HG02840 (cell line): ENCODE data around the gene TTC7B.

Source experiments
- ATAC-seq: cut with Tn5 transposase; IDR thresholded peaks from one replicate; pipeline ENCODE4 v1.9.1; 2021; ENCODE audit warnings: mild to moderate bottlenecking, moderate library complexity, moderate number of reproducible peaks; ENCODE audit not compliant: unreplicated experiment, low FRiP score

The TTC7B gene

GRCh38 chr14:90658541-90658967, 157.7 kb downstream of the TTC7B start:
- ATAC-seq, result no peak

DNA sequence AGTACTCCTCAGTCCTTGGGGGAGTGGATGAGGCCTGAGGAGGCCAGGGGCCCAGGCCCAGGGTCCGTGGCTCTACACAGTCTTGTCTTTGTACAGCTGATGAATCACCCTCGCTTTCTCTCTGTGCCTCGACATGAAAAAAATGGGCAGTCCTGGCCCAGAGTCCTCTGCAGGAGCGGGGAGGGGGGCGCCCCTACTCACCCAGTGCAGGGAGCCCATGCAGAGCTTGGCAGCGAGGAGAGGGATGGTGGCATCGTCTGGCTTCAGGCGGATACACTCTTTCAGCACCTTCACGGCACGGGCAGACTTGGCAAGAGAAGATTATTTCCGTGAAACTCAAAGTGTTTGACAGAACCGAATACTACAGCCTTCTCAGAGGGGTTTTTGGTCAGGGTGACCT, 159.3 kb downstream of the TTC7B start:
- no peak for ATAC-seq

GRCh38 chr14:90655829-90656228, 160.4 kb downstream of the TTC7B start:
- ATAC-seq, result no peak

- no peak for ATAC-seq
Observed at GRCh38 chr14:90654831-90655276, 161.4 kb downstream of the TTC7B start.

DNA sequence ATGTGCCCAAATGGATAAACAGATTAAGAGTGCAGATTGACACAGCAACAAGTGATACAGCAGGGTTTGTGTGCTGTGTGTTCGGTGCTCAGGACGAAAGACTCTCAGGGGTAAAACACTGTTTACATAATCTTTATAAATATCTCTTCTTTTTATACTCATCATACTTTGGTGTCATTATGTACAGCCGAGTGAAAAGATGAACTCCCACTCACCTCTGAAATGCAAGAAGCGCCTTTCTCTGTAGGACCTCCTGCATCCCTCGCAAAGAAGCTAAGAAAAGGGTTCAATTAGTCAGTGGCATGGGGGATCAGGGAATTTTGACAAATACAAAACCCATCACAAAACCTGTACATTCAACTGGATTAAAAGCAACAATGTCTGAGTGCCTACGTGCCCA, 163.6 kb downstream of the TTC7B start:
- no peak for ATAC-seq

- no peak for ATAC-seq
Observed at GRCh38 chr14:90651976-90652560, 164.2 kb downstream of the TTC7B start.

- no peak for ATAC-seq
Observed at GRCh38 chr14:90651271-90651804, 164.9 kb downstream of the TTC7B start.

GRCh38 chr14:90649557-90650135, 166.6 kb downstream of the TTC7B start:
- no peak for ATAC-seq

DNA sequence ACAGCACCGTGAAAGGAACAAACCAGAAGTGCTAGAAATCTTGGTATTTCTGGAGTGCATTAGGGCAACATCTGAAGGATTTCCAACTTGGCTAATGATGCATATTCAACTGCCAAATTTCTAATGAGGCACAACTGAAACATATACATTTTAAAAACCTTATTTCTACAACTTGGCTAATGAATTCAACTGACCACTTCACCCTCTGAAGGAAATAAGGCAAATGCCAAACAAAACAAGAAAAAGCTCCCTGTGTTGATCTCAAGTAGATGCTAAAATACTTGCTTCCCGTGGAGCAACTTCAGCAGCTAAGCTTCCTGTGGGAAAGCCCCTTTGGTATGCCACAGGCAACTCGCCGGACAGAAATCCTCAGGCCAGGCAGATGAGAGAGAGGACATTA, 167.1 kb downstream of the TTC7B start:
- no peak for ATAC-seq

DNA sequence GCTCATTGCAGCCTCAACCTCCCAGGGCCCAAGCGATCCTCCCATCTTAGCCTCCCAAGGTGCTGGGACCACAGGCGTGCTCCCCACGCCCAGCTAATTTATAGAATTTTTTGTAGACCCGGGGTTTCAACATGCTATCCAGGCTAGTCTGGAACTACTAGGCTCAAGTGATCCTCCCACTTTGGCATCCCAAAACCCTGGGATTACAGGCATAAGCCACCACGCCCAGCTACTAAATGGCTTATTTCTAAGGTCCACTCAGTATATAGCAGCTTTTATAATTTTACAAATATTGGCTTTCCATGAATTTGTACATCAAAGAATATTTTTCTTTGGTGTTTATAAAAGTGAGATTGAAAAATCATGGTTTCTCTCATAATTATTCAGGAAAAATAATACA, 167.8 kb downstream of the TTC7B start:
- ATAC-seq, result no peak

- no peak for ATAC-seq
Observed at GRCh38 chr14:90647473-90648005, 168.7 kb downstream of the TTC7B start.

GRCh38 chr14:90645842-90646443, 170.3 kb downstream of the TTC7B start:
- no peak for ATAC-seq

DNA sequence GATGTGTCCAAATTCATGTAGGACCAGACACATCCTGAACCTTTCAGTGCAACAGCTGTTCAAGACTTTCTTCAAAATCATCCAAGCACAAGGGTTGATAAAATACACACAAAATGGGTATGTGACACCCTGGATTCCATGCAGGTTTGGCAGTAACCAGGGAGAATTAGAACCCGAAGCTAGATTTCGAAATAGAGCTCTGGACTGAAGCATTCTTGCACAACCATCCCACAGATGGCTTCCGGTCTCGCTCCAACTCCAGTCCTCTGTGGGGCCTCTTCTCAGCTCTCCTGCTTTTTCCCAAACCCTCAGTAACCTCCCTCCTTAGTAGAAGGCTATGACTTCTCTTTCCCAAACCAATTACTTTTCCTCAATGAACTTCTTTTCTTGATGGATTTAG, 171.3 kb downstream of the TTC7B start:
- ATAC-seq, result no peak

- ATAC-seq, result no peak
Observed at GRCh38 chr14:90643982-90644670, 172.1 kb downstream of the TTC7B start.

- ATAC-seq, result no peak
Observed at GRCh38 chr14:90642244-90642717, 173.9 kb downstream of the TTC7B start.

GRCh38 chr14:90641615-90642243, 174.5 kb downstream of the TTC7B start:
- ATAC-seq, result no peak

DNA sequence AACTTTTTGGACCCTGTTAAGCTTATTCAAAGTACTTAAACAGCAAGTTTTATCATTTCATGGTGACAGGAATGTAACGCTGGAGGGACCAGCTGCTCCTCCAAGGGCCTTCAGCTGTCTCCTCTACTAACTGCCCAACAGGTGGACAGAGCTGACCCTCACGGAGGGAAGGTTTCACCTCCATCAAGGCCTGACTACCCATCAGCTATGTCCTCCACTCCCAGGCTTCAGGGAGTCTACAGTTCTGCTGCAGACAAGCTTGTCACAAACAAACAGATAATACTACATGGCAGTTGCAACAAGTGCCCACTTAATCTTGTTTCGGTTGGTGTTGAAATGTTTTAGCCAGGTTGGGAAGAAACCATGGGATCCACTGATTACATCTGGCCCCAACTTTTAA, 175.1 kb downstream of the TTC7B start:
- ATAC-seq, result no peak

DNA sequence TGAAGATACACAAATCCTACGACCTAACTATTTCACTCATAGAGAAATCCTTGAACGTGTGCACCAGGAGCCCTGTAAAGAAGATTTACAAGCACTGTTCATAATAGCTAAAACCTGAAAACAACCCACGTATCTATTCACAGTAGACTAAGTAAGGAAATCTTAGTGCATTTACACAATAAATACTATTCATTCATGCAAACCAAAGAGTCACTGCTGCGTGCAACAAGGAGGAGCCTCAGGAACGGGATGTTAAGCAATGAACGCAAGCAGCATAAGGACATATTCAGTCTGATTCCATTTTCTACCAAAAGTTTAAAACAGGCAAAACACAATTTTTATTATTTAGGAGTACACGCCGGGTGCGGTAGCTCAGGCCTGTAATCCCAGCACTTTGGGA, 176.6 kb downstream of the TTC7B start:
- ATAC-seq, result no peak

GRCh38 chr14:90632871-90633270, 183.4 kb downstream of the TTC7B start:
- ATAC-seq, result no peak

DNA sequence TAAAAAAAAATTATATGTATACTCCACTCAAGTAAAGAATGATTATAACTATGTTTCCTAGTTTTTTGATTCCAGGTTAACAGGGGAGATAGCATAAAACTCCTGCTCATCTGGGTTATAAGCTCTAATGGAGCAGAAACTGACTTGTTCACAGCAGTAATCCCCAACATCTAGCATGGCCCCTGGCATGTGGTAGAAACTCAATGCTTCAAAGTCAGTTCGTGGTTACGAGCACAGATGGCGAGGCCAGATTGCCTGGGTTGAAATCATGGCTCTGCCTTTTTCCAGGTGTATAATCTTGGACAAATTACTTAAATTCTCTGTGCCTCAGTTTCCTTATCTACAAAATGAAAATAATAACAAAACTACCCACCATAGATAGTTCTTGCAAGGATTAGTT, 183.8 kb downstream of the TTC7B start:
- ATAC-seq, result no peak
